HG03439 (cell line): ENCODE data around the gene RIOK2.

Experiments used
- ATAC-seq: cut with Tn5 transposase; IDR thresholded peaks from one replicate; pipeline ENCODE4 v1.9.1; 2021; ENCODE audit warnings: mild to moderate bottlenecking, moderate library complexity; ENCODE audit not compliant: unreplicated experiment

The RIOK2 gene

GRCh38 chr5:97127727-97128126, 55.3 kb downstream of the RIOK2 start:
- no peak for ATAC-seq

GRCh38 chr5:97125125-97125683, 57.8 kb downstream of the RIOK2 start:
- no peak for ATAC-seq

- no peak for ATAC-seq
Measured at GRCh38 chr5:97124335-97124734, 58.7 kb downstream of the RIOK2 start.

- no peak for ATAC-seq
Measured at GRCh38 chr5:97121848-97122247, 61.2 kb downstream of the RIOK2 start.

GRCh38 chr5:97120195-97120594, 62.9 kb downstream of the RIOK2 start:
- ATAC-seq, result no peak

GRCh38 chr5:97119007-97119390, 64.0 kb downstream of the RIOK2 start:
- no peak for ATAC-seq

GRCh38 chr5:97118261-97119006, 64.6 kb downstream of the RIOK2 start:
- ATAC-seq, result no peak

- ATAC-seq, result no peak
Measured at GRCh38 chr5:97115932-97116331, 67.1 kb downstream of the RIOK2 start.

GRCh38 chr5:97112230-97112629, 70.8 kb downstream of the RIOK2 start:
- ATAC-seq, result no peak

- ATAC-seq, result no peak
Measured at GRCh38 chr5:97111616-97112015, 71.4 kb downstream of the RIOK2 start.

GRCh38 chr5:97111004-97111403, 72.0 kb downstream of the RIOK2 start:
- no peak for ATAC-seq
